Measurements from ENCODE around the gene PHF11. TPM values are rescaled to one million over a fixed set of nuclear protein-coding genes. Genes with fewer than 3 reads are reported as not detected.
"Not testable (repeated sequence)": the region's sequence is repeated elsewhere in the genome, so short reads cannot be mapped to it uniquely, and the experiment has no call there.

Gene PHF11
- total RNA-seq, 6 experiments from 2014 or later, result 17.6 to 31.0 (median 25.3) TPM

- Mint-ChIP-seq H3K27ac (no peak overlapping the region), H3K4me3 (no peak overlapping the region), H3K4me1 (ENCODE audit: low read depth) (no peaks in the 10 kb centered on the region; the same call in 1 of the 2 replicates), H3K9me3 (no peaks in the 10 kb centered on the region), H3K27me3 (ENCODE audit: insufficient read depth) (no peaks in the 10 kb centered on the region), H3K36me3 (ENCODE audit: low read depth) (peaks cover 5% of the 10 kb centered on the region; the same call in 1 of the 2 replicates)
- DNase-seq, result no peak
- TF ChIP-seq CTCF (IDR thresholded peaks at IDR 0.05), result no peak
Measured at GRCh38 chr13:49476529-49476928, 19.2 kb upstream of the PHF11 start.

DNA sequence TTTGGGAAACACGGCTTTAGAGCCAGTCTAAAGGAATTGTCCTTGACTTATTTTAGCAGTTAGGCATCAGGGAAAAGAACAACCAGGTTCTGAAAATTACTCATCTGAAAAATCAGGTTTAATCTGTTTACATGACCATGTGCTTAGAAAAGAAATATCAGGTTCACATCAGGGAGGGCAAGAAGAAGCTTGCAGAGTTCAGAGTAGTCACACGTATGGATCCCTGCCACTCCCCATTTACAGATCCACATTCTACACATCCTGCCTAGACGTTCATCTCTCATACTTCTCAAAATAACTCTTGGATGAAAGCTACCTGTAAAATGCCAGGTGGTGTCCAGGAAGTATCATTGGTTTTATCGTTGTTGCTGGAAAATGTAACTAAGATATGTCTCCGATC is 14.0 kb upstream of the PHF11 start:
- no peak for TF ChIP-seq CTCF (IDR thresholded peaks at IDR 0.05)
- Mint-ChIP-seq H3K36me3 (ENCODE audit: low read depth) (peaks cover 10% of the 10 kb centered on the region), H3K27me3 (ENCODE audit: insufficient read depth) (no peaks in the 10 kb centered on the region)

GRCh38 chr13:49488563-49488962 is 7.2 kb upstream of the PHF11 start:
- Mint-ChIP-seq H3K36me3 (ENCODE audit: low read depth) (peaks cover 10% of the 10 kb centered on the region), H3K9me3 (no peaks in the 10 kb centered on the region), H3K27ac (no peak overlapping the region), H3K27me3 (ENCODE audit: insufficient read depth) (no peaks in the 10 kb centered on the region; the same call in 1 of the 2 replicates), H3K4me1 (ENCODE audit: low read depth) (peaks cover 4% of the 10 kb centered on the region), H3K4me3 (no peak overlapping the region)
- TF ChIP-seq CTCF (IDR thresholded peaks at IDR 0.05), result no peak
- no peak for DNase-seq

More for the DNA sequence above, 14.0 kb upstream of the PHF11 start:
- H3K4me1 Mint-ChIP-seq (ENCODE audit: low read depth), result peaks cover 13% of the 10 kb centered on the region
- no peak for DNase-seq
- no peaks in the 10 kb centered on the region for H3K9me3 Mint-ChIP-seq
- H3K27ac Mint-ChIP-seq, result no peak overlapping the region
- H3K4me3 Mint-ChIP-seq, result no peak overlapping the region

GRCh38 chr13:49494645-49495044 is 1.1 kb upstream of the PHF11 start:
- Mint-ChIP-seq H3K4me3 (peak overlapping the region; percentile 95), H3K36me3 (ENCODE audit: low read depth) (no peaks in the 10 kb centered on the region), H3K4me1 (ENCODE audit: low read depth) (peaks cover 48% of the 10 kb centered on the region), H3K9me3 (no peaks in the 10 kb centered on the region), H3K27me3 (ENCODE audit: insufficient read depth) (no peaks in the 10 kb centered on the region; the same call in 1 of the 2 replicates), H3K27ac (peak overlapping the region; percentile 97)
- no peak for TF ChIP-seq CTCF (IDR thresholded peaks at IDR 0.05)
- DNase-seq, result no peak

DNA sequence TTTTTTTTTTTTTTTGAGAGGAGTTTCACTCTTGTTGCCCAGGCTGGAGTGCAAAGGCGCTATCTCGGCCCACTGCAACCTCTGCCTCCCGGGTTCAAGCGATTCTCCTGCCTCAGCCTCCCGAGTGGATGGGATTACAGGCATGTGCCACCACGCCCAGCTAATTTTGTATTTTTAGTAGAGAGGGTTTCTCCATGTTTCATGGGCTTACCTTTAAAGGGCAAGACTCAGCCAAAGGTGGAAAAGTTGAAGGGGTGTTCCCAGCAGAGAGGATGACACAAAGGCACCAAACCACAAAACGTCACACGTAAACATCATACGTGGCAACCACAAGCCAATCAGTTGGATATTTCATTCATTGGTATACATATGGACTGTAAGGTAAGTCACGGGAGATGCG is 1.1 kb downstream of the PHF11 start:
- H3K27ac Mint-ChIP-seq, result peak overlapping the region; percentile 92

GRCh38 chr13:49497272-49497671 is 1.5 kb downstream of the PHF11 start:
- TF ChIP-seq CTCF (IDR thresholded peaks at IDR 0.05), result no peak
- peak overlapping the region; percentile 92 for H3K27ac Mint-ChIP-seq
- H3K27me3 Mint-ChIP-seq (ENCODE audit: insufficient read depth), result no peaks in the 10 kb centered on the region; the same call in 1 of the 2 replicates
- H3K4me1 Mint-ChIP-seq (ENCODE audit: low read depth), result peaks cover 60% of the 10 kb centered on the region
- H3K4me3 Mint-ChIP-seq, result peak overlapping the region; percentile 4; the same call in 1 of the 2 replicates
- no peak for DNase-seq
- no peaks in the 10 kb centered on the region for H3K9me3 Mint-ChIP-seq
- no peaks in the 10 kb centered on the region for H3K36me3 Mint-ChIP-seq (ENCODE audit: low read depth)

More for the DNA sequence above, 1.1 kb downstream of the PHF11 start:
- not testable (repeated sequence) for H3K36me3 Mint-ChIP-seq (ENCODE audit: low read depth); DNase-seq; H3K9me3 Mint-ChIP-seq; H3K27me3 Mint-ChIP-seq (ENCODE audit: insufficient read depth)
- peak overlapping the region; percentile 82; the same call in 1 of the 2 replicates for H3K4me3 Mint-ChIP-seq
- peaks cover 60% of the 10 kb centered on the region for H3K4me1 Mint-ChIP-seq (ENCODE audit: low read depth)
